B cell (primary cell): ENCODE measurements around the gene HPRT1. TPM values are rescaled to one million over a fixed set of nuclear protein-coding genes. Genes with fewer than 3 reads are reported as not detected.

Source experiments
- ATAC-seq: fragments of 200-7000 bp; cut with Tn5 transposase; one replicate; pipeline ENCODE4 v1.10.0; 2021; ENCODE audit warnings: low read depth, mild to moderate bottlenecking, moderate number of reproducible peaks, moderate library complexity
- CTCF ChIA-PET: fragments of 350-600 bp; sonication (Branson Sonifier 250); formaldehyde crosslinking; loops from one replicate; lab custom pipeline; 2021; ENCODE audit warnings: antibody characterized with exemption, inconsistent platforms; lab: Charles Lee
- POLR2A ChIA-PET: fragments of 350-600 bp; sonication (Branson Sonifier 250); formaldehyde crosslinking; loops from one replicate; lab custom pipeline; 2021; ENCODE audit warnings: antibody characterized with exemption; lab: Charles Lee
- DNase-seq: peaks from one replicate; pipeline ENCODE4 v3.0.0; 2013
- H2AFZ ChIP-seq: 2 replicates; pipeline ENCODE4 v1.6.1; 2012; ENCODE audit warnings: mild to moderate bottlenecking, low read depth, low read length; ENCODE audit not compliant: insufficient read depth, poor library complexity, severe bottlenecking
- H3K27ac ChIP-seq, 2 donors: 1 replicate in 1 of 2; 2 replicates in 1 of 2; pipeline ENCODE4 v1.5.1; 2012 to 2013; ENCODE audit warnings: low read length in 2 of 2, mild to moderate bottlenecking in 2 of 2, moderate library complexity in 1 of 2
- H3K27me3 ChIP-seq, 4 experiments: fragments of 200-600 bp in 1 of 4; sonication (generic) in 1 of 4; replicated peaks in 1 of 4; 1 replicate in 2 of 4; 2 replicates in 2 of 4; pipeline versions ENCODE4 v1.6.1 to v1.7.0; 2013 to 2016; ENCODE audit warnings: low read length in 3 of 4, mild to moderate bottlenecking in 2 of 4, mixed read lengths in 1 of 4, moderate library complexity in 1 of 4; ENCODE audit not compliant: insufficient read depth in 4 of 4, control insufficient read depth in 3 of 4; ENCODE audit errors: control extremely low read depth in 1 of 4
- H3K36me3 ChIP-seq, 2 experiments: replicated peaks in 1 of 2; 1 replicate in 1 of 2; 2 replicates in 1 of 2; pipeline versions ENCODE4 v1.6.1 to v1.7.1; 2013; ENCODE audit warnings: low read length in 1 of 2; ENCODE audit not compliant: insufficient read depth in 2 of 2, control insufficient read depth in 1 of 2; ENCODE audit errors: control extremely low read depth in 1 of 2, extremely low read depth in 1 of 2
- H3K4me1 ChIP-seq, 2 donors: fragments of 200-600 bp in 1 of 2; sonication (generic) in 1 of 2; 1 replicate in 1 of 2; 2 replicates in 1 of 2; pipeline versions ENCODE4 v1.5.1 to v1.6.1; 2013 to 2017; ENCODE audit warnings: low read length in 2 of 2; ENCODE audit not compliant: control insufficient read depth in 2 of 2, insufficient read depth in 2 of 2
- H3K4me2 ChIP-seq: replicated peaks from 2 replicates; pipeline ENCODE3; 2012; ENCODE audit warnings: mild to moderate bottlenecking, low read depth, low read length; ENCODE audit not compliant: poor library complexity, severe bottlenecking
- H3K4me3 ChIP-seq, 5 experiments: fragments of 200-600 bp in 1 of 5; sonication (generic) in 1 of 5; 1 replicate in 3 of 5; 2 replicates in 2 of 5; pipeline versions ENCODE4 v1.5.1 to v1.7.0; 2011 to 2016; ENCODE audit warnings: low read length in 4 of 5, mild to moderate bottlenecking in 4 of 5, low read depth in 2 of 5, control low read depth in 1 of 5, moderate library complexity in 1 of 5; ENCODE audit not compliant: insufficient read depth in 1 of 5; ENCODE audit errors: control extremely low read depth in 1 of 5, extremely low read depth in 1 of 5
- H3K79me2 ChIP-seq: fragments of 200-600 bp; sonication (generic); one replicate; pipeline ENCODE4 v1.6.0; 2016; ENCODE audit warnings: low read length; ENCODE audit not compliant: control insufficient read depth, insufficient read depth
- H3K9ac ChIP-seq: fragments of 200-600 bp; sonication (generic); 2 replicates; pipeline ENCODE4 v1.6.1; 2017; ENCODE audit warnings: mild to moderate bottlenecking, low read length, moderate library complexity
- H3K9me3 ChIP-seq, 3 donors: one replicate each; pipeline versions ENCODE4 v1.6.1 to v1.7.1; 2013; ENCODE audit warnings: low read length in 2 of 3; ENCODE audit not compliant: control insufficient read depth in 2 of 3, insufficient read depth in 1 of 3; ENCODE audit errors: control extremely low read depth in 1 of 3
- H4K20me1 ChIP-seq: 2 replicates; pipeline ENCODE4 v1.6.0; 2012; ENCODE audit warnings: mild to moderate bottlenecking, low read length; ENCODE audit not compliant: insufficient read depth, control insufficient read depth, poor library complexity, severe bottlenecking
- H3K27ac Mint-ChIP-seq: one replicate; pipeline ENCODE4 v1.8.0; 2021; ENCODE audit warnings: mixed read lengths
- H3K27me3 Mint-ChIP-seq: one replicate; pipeline ENCODE4 v1.8.0; 2021; ENCODE audit warnings: mixed read lengths
- H3K4me1 Mint-ChIP-seq: one replicate; pipeline ENCODE4 v1.8.0; 2021; ENCODE audit warnings: mixed read lengths
- H3K4me3 Mint-ChIP-seq: one replicate; pipeline ENCODE4 v1.8.0; 2021; ENCODE audit warnings: mixed read lengths
- H3K9me3 Mint-ChIP-seq: one replicate; pipeline ENCODE4 v1.8.0; 2022; ENCODE audit warnings: mixed read lengths; ENCODE audit not compliant: insufficient read depth
- EZH2 ChIP-seq: IDR thresholded peaks from 2 replicates; pipeline ENCODE4 v1.6.1; 2012; ENCODE audit warnings: borderline replicate concordance, low read depth, mild to moderate bottlenecking, moderate library complexity, low read length; ENCODE audit not compliant: insufficient read depth, poor library complexity, severe bottlenecking
- WGBS: methylation state at CpG from one replicate; pipeline ENCODE4 v1.1.5; 2013; ENCODE audit warnings: missing lambda C conversion rate; ENCODE audit not compliant: insufficient coverage; 5-methylcytosine and 5-hydroxymethylcytosine counted together
- intact Hi-C: fragments of 100-400 bp; cut with micrococcal nuclease; formaldehyde crosslinking; loops from one replicate; pipeline ENCODE4 v1.10.0; 2022
- polyA plus RNA-seq: library from polyadenylated mRNA; depleted of rRNA; stranded (reverse); fragments of >200 nt; gene quantifications from 2 replicates; pipeline ENCODE4 v1.2.3, GENCODE V29; 2012
- total RNA-seq, 2 donors: library from RNA; stranded (reverse); fragments of 120-200 nt in 1 of 2; gene quantifications; 1 replicate in 1 of 2; 2 replicates in 1 of 2; pipeline versions ENCODE4 v1.2.3 to v1.2.4, GENCODE V29; 2013 to 2022
- TF ChIP-seq, protein P1 (sequence below): fragments of 200-600 bp; IDR thresholded peaks from one replicate; pipeline ENCODE4 v1.8.0; 2022; ENCODE audit warnings: antibody characterized with exemption, mild to moderate bottlenecking

HPRT1 gene
- total and polyA plus RNA-seq, 2 donors (not counting 1 experiment from before 2014, with no cell fraction given) = 6.6 to 19.5 TPM

DNA sequence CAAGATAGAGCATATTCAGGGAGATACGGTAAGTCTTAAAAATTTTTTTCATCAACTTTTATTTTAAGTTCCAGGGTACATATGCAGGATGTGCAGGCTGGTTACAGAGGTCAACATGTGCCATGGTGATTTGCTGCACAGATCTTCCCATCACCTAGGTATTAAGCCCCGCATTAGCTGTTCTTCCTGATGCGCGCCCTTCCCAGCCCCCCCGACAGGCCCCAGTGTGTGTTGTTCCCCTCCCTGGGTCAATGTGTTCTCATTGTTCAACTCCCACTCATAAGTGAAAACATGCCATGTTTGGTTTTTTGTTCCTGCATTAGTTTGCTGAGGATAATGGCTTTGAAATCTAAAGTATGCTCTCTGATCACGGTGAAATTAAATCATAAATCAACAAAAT, 64.2 kb downstream of the HPRT1 start:
- no peaks in the 10 kb centered on the region for H3K9me3 ChIP-seq
- ChIA-PET CTCF (no interaction called here), POLR2A (no interaction called here)
- H3K9ac ChIP-seq = no peak overlapping the region
- Mint-ChIP-seq H3K27ac (no peak overlapping the region), H3K9me3 (no peaks in the 10 kb centered on the region), H3K27me3 (no peaks in the 10 kb centered on the region), H3K4me1 (no peaks in the 10 kb centered on the region), H3K4me3 (no peak overlapping the region)
- H3K79me2 ChIP-seq = no peaks in the 10 kb centered on the region
- no peak for TF ChIP-seq EZH2
- no peak overlapping the region for H3K27ac ChIP-seq
- no peak overlapping the region for H3K4me3 ChIP-seq
- H3K36me3 ChIP-seq = no peaks in the 10 kb centered on the region
- WGBS = no CpG with 5 or more reads among the region's 6 CpGs
- no peak for DNase-seq
- H3K4me1 ChIP-seq = no peaks in the 10 kb centered on the region
- intact Hi-C loops = no loop called here
- no peaks in the 10 kb centered on the region for H4K20me1 ChIP-seq
- H3K4me2 ChIP-seq = no peak overlapping the region
- H3K27me3 ChIP-seq = no peaks in the 10 kb centered on the region
- no peak overlapping the region for H2AFZ ChIP-seq
- ATAC-seq = no peak

DNA sequence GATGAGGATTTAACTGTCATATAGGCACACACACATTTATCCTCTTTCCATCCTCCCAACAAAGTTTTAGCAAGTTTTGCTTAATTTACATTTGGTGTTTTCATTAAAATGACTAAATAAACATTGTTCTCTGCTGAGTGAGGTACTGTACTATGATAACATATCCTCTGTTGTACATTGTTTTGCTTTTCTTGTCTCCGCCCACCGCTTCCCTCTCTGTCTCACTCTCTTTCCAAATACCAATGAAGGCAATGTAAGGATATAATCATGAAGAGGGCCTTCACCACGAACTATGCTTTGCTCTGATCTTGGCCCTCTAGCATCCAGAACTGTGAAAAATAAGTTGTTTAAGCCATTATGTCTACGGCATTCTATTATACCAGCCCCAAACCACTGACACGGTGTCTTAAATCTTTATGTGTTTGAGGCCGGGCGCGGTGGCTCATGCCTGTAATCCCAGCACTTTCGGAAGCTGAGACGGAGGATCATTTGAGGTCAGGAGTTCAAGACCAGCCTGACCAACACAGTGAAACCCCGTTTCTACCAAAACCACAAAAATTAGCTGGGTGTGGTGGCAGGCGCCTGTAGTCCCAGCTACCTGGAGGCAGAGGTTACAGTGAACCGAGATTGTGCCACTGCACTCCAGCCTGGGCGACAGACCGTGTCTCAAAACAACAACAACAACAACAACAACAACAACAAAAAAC, 65.3 kb downstream of the HPRT1 start:
- ATAC-seq (no peak), DNase-seq (no peak)
- intact Hi-C loops = no loop called here
- Mint-ChIP-seq H3K4me1 (no peaks in the 10 kb centered on the region), H3K27me3 (no peaks in the 10 kb centered on the region), H3K27ac (no peak overlapping the region), H3K9me3 (no peaks in the 10 kb centered on the region), H3K4me3 (no peak overlapping the region)
- CTCF ChIA-PET = no interaction called here
- Histone ChIP-seq H3K4me1 (no peaks in the 10 kb centered on the region), H2AFZ (no peak overlapping the region), H3K27me3 (no peaks in the 10 kb centered on the region), H3K36me3 (no peaks in the 10 kb centered on the region), H4K20me1 (no peaks in the 10 kb centered on the region), H3K9ac (no peak overlapping the region), H3K9me3 (no peaks in the 10 kb centered on the region), H3K4me3 (no peak overlapping the region), H3K27ac (no peak overlapping the region), H3K79me2 (no peaks in the 10 kb centered on the region), H3K4me2 (no peak overlapping the region)
- TF ChIP-seq, protein P1, sequence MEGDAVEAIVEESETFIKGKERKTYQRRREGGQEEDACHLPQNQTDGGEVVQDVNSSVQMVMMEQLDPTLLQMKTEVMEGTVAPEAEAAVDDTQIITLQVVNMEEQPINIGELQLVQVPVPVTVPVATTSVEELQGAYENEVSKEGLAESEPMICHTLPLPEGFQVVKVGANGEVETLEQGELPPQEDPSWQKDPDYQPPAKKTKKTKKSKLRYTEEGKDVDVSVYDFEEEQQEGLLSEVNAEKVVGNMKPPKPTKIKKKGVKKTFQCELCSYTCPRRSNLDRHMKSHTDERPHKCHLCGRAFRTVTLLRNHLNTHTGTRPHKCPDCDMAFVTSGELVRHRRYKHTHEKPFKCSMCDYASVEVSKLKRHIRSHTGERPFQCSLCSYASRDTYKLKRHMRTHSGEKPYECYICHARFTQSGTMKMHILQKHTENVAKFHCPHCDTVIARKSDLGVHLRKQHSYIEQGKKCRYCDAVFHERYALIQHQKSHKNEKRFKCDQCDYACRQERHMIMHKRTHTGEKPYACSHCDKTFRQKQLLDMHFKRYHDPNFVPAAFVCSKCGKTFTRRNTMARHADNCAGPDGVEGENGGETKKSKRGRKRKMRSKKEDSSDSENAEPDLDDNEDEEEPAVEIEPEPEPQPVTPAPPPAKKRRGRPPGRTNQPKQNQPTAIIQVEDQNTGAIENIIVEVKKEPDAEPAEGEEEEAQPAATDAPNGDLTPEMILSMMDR = no peak
- TF ChIP-seq EZH2 = no peak
- WGBS = no CpG with 5 or more reads among the region's 15 CpGs
- POLR2A ChIA-PET = no interaction called here
